Measurements from ENCODE around the gene FOXD4L1.
A peak's percentile ranks its signal among the peaks of the same experiment; 100 is the strongest.
"Not testable (repeated sequence)": the region's sequence is repeated elsewhere in the genome, so short reads cannot be mapped to it uniquely, and the experiment has no call there.

FOXD4L1 gene

DNA sequence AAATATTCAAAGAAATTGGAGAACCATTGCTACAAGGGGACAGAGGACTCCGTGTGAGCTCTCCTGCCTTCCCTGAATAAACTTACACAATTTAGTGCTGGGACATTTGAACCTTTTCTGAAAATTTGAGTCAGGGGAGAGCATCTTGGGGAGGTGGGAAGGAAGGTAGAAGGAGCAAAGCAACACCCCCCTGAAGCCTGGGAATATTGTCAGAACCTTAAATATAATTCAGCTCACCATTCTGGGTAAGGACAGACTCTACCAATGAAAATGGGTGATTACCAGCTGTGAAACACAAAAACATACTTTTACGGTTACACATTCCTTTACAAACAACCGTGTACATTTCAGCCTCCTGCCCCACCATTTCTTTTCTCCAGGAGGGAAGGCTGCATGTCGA, at the start of gene FOXD4L1:
Gene FOXD4L1 (plus strand): TSS at position 301 of the 400 bp plus-strand sequence. CDS start 592 bp downstream, outside the sequence.
- DNase-seq (ENCODE audit: low read depth); H3K4me3 ChIP-seq (ENCODE audit: control insufficient read depth, low read depth, low read length): not testable (repeated sequence)

DNA sequence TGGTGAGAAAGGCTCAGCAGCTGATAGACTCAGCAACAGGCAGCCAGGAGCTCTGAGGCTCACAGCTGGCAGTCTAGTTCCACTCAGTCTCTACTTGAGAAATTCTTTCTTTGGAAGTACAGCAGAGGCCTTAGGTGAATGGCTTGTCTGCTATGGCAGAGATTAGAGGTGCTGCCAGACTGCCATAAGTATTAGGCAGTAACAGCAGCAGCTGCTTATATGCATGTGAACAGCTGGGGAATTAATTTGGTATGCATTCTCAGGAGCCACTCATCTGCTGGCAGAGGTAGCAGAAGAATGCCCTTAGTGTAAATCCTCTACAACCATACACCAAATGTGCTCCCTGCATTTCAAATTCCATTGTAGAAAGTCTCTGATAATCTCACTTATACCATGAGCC, 32.7 kb upstream of the FOXD4L1 start:
- H3K4me3 ChIP-seq (ENCODE audit: control insufficient read depth, low read depth, low read length); DNase-seq (ENCODE audit: low read depth): not testable (repeated sequence)

DNA sequence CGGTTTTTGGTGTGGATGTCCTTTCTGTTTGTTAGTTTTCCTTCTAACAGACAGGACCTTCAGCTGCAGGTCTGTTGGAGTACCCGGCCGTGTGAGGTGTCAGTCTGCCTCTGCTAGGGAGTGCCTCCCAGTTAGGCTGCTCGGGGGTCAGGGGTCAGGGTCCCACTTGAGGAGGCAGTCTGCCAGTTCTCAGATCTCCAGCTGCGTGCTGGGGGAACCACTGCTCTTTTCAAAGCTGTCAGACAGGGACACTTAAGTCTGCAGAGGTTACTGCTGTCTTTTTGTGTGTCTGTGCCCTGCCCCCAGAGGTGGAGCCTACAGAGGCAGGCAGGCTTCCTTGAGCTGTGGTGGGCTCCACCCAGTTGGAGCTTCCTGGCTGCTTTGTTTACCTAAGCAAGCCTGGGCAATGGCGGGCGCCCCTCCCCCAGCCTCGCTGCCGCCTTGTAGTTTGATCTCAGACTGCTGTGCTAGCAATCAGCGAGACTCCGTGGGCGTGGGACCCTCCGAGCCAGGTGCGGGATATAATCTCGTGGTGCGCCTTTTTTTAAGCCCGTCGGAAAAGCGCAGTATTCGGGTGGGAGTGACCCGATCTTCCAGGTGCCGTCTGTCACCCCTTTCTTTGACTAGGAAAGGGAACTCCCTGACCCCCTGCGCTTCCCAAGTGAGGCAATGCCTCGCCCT, 21.6 kb upstream of the FOXD4L1 start:
- not testable (repeated sequence) for H3K4me3 ChIP-seq (ENCODE audit: control insufficient read depth, low read depth, low read length); DNase-seq (ENCODE audit: low read depth)

DNA sequence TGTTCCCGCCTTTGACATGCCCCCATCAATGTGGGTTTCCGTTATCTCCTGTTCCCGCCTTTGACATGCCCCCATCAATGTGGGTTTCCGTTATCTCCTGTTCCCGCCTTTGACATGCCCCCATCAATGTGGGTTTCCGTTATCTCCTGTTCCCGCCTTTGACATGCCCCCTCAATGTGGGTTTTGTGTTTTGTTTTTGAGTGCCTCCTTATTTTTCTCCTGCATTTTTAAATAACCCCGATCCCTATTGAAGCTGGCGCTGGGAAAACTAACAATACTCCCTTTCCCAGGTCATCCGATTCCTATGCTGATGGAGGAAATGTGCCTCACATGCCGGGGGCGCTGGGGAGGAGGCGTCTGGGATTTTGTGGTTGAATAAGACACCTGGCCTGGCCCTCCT, 1.9 kb upstream of the FOXD4L1 start:
- DNase-seq (ENCODE audit: low read depth): not testable (repeated sequence)

DNA sequence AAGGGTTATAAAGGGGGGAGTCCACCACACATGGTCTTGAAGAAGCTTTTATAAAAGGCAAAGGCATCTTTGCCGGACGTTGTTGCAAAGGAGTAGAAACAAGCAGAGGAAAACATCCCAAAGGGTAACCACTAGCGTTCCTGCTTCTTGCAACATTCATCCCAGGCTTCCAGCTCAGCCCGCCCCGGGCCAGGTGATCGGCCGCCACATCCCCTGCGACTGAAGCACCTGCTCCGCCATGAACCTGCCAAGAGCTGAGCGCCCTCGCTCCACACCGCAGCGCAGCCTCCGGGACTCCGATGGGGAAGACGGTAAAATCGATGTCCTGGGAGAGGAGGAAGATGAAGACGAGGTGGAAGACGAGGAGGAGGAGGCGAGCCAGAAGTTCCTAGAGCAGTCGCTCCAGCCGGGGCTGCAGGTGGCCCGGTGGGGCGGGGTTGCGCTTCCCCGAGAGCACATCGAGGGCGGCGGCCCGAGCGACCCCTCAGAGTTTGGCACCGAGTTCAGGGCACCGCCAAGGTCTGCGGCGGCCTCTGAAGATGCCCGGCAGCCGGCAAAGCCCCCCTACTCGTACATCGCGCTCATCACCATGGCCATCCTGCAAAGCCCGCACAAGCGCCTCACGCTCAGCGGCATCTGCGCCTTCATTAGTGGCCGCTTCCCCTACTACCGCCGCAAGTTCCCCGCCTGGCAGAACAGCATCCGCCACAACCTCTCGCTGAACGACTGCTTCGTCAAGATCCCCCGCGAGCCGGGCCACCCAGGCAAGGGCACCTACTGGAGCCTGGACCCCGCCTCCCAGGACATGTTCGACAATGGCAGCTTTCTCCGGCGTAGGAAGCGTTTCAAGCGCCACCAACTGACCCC, 787 bp downstream of the FOXD4L1 start:
- H3K4me3 ChIP-seq (ENCODE audit: control insufficient read depth, low read depth, low read length); DNase-seq (ENCODE audit: low read depth): not testable (repeated sequence)

More for the DNA sequence above, 1.9 kb upstream of the FOXD4L1 start:
- H3K4me3 ChIP-seq (ENCODE audit: control insufficient read depth, low read depth, low read length): not testable (repeated sequence)

DNA sequence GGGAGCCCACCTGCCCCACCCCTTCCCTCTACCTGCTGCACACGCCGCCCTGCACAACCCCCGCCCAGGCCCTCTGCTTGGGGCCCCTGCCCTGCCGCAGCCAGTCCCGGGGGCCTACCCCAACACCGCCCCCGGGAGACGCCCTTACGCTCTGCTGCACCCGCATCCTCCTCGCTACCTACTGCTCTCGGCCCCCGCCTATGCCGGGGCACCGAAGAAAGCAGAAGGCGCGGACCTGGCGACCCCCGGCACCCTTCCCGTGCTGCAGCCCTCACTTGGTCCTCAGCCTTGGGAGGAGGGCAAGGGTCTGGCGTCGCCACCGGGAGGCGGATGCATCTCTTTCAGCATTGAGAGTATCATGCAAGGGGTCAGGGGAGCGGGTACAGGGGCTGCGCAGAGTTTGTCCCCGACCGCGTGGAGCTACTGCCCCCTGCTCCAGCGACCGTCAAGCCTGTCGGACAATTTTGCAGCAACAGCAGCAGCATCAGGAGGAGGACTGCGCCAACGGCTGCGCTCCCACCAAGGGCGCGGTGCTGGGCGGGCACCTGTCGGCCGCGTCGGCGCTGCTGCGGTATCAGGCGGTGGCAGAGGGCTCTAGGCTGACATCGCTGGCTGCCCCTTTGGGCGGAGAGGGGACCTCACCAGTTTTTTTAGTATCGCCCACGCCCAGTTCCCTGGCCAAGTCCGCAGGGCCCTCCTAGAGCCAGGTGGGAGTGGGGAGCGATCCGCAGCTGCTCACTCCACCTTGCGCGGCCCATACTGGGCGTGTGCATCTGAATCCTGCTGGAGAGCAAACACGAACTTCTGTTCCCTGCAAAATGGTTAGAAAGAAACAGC, 1.6 kb downstream of the FOXD4L1 start:
- H3K4me3 ChIP-seq (ENCODE audit: control insufficient read depth, low read depth, low read length); DNase-seq (ENCODE audit: low read depth): not testable (repeated sequence)

DNA sequence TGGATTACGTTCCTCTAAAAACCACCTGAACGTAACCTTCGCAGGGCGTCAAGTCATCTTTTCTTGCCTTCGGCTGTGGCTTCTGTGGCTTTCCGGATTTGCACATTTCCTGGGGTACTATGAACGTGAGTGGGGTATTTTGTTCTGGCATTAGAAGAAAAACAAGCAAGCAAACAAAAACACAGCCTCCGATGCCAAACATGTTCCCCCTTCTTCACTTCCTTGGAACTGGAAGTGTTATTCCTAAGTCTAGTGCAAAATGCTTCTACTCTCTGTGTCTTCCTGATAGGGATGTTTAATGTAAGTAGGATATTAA, 2.2 kb downstream of the FOXD4L1 start:
- H3K4me3 ChIP-seq (ENCODE audit: control insufficient read depth, low read depth, low read length); DNase-seq (ENCODE audit: low read depth): not testable (repeated sequence)

DNA sequence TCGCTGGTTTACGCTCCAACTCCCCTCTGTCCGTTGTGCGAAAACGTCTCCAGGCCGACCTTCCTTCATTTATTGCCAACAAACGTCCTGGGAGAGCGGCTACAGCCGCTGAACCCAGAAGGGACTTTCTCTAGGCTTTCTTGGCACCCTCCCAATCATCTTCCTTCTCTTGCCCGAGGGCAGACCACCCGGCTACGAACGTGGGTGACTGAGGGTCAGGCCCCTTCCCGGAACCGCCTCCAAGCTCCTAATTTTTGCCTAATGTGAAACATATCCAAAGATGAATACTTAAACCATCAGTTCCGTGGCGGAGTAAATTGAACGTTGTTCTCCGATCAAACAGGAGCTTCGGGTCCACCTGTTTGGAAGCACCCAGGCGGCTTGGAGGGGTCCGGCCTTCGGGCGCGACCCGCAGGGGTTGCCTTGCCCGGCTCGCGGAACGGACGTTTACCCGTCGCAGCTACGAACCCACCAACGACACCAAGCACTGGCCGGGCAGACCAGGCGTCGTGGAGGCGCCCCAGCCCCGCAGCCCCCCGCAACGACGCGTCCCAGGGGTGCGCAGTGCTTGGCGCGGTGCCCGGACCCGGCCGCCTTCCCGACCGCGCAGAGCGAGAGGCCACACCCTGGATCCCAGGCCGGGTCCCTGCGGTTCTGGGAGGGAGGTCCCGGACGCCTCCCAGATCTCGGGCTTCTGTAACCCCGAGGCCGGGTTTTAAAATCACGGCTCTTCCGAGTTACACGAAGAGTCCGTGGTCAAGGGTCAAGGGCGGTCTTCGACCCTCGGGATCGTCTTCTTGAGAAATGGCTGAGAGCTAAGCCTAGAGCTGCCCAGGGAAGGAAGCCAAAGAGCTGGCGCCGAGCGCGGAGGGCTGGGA, 4.0 kb downstream of the FOXD4L1 start:
- not testable (repeated sequence) for DNase-seq (ENCODE audit: low read depth)
- peak overlapping the region; percentile 28 for H3K4me3 ChIP-seq (ENCODE audit: control insufficient read depth, low read depth, low read length)

DNA sequence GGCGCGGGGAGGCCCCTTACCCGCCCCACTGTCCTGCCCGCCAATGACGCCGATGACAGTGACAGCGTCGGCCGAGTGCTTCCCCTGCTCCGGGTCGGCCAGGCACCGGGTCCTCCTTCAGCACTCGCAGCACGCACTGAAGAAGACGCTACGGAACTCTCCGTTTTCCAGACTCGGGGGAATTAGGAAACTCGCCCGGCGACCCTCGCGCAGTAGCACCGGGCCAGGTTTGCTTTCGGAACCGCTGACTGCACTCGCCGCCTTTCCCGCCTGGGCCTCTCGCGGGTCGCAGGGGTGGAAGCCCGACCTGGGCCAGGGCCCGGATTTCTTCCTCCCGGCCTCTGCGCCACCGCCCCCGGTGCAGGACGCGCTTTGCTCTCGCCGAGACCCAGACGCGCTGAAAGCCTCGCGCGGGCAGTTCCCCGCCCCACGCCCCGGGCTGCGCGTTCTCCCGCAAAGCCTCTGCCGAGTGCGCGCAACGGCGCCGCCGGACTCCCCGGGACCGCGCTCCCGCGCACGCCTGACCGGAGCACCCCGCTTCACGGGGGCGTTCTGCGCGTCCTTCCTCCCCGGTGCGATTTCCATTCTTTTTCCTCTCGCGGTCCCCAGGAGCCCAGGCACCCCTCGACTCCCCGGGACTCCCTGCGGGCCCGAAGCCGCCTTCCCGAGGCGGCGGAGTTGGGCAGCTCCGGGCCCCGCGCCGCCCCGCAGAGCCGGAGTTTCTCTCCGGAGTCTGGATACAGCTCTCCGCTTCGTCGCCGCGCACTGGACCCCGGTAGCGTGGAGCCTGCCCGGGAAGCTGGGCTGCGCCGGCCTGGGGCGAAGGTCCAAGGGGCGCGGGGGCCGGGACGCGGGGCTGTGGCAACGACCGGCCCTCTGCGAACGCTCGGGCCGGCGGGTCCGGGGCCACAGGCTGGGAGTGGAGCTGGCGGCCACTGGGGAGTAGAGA, 4.9 kb downstream of the FOXD4L1 start:
- H3K4me3 ChIP-seq (ENCODE audit: control insufficient read depth, low read depth, low read length): peak overlapping the region; percentile 28
- peak; percentile 3 for DNase-seq (ENCODE audit: low read depth)

DNA sequence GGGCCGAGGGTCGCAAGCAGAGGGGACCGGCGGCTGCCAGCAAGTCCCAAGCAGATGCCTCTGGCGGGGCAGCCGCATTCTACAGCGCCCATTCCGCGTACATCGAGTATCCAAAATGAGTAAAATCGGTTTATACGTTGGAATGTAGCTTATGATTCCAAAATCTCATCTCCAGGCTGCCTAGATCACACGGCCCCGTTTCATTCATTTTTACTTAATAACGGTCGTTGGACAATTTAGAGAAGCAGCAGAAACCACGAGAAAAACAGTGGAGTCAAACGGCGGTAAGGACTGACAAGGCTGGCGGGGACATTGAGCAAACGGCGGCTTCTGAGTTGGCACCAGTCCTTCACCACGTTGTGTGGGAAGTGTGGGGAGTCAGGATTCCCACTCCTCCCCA, 5.6 kb downstream of the FOXD4L1 start:
- not testable (repeated sequence) for DNase-seq (ENCODE audit: low read depth); H3K4me3 ChIP-seq (ENCODE audit: control insufficient read depth, low read depth, low read length)

DNA sequence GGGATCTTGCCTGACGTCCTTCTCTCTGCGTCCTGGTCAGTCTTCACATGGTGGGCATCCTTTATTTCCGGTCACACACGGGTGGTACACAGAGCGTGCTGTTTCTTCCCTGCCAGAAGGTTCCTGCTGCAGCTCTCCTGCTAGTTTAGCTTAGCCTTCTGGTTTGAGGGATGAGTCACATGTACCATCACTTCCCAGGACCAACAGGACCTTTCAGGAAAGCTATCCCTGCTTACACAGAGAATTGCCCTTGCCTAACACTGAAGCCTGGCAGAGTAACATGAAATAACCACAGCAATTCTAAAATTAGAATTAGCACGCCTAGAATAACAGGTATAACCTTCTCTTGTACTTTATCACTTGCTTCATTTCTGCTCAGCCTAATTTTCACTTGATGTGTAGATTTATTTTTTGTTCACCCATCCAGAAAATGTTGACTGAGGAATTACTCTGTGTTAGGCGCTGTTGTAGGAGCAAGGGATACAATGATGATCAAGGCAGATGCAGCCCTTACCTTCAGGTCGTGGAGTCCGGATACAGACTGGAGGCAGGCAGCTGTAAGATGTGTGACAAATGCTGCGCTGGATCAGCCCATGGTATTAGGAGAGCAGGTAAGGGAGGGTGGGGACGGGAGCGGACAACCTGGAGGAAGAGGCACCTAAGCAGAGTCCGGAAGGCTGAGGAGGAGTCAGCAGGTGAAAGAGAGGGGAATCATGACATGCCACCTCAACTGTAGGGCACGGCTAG, 9.1 kb downstream of the FOXD4L1 start:
- H3K4me3 ChIP-seq (ENCODE audit: control insufficient read depth, low read depth, low read length); DNase-seq (ENCODE audit: low read depth): not testable (repeated sequence)

DNA sequence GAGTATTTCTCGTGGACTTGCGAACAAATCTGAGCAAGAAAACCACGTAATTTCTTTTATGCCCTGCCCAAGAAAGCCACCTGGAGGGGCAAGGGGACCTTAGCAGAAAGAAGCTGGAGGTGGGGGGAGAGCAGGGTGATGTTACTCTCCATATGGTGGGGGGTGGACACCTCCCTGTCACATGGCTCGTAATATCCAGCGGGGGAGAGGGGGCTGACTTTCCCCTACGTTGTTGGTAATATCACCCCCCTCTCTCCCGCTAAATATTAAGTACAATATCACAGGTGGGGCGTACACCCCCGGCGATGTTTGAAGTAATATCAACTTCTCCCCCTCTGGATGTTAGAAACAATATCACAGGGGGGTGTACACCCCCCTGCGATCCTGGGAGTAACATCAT, 9.7 kb downstream of the FOXD4L1 start:
- not testable (repeated sequence) for DNase-seq (ENCODE audit: low read depth); H3K4me3 ChIP-seq (ENCODE audit: control insufficient read depth, low read depth, low read length)

DNA sequence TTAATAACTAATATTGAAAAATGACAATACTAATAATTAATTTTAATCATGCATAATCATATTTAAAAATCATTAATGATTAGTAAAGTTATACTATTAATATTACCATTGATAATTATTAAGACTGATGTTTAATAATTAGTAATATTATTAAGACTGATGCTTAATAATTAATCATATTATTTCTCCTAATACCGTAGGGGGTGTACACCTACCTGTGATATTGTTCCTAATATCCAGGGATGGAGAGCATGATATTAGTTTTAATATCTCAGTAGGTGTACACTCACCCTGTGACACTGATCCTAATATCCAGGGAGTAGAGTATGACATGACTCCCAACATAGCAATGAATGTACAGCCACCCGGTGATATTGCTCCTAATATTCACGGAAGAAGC, 12.4 kb downstream of the FOXD4L1 start:
- not testable (repeated sequence) for H3K4me3 ChIP-seq (ENCODE audit: control insufficient read depth, low read depth, low read length); DNase-seq (ENCODE audit: low read depth)

DNA sequence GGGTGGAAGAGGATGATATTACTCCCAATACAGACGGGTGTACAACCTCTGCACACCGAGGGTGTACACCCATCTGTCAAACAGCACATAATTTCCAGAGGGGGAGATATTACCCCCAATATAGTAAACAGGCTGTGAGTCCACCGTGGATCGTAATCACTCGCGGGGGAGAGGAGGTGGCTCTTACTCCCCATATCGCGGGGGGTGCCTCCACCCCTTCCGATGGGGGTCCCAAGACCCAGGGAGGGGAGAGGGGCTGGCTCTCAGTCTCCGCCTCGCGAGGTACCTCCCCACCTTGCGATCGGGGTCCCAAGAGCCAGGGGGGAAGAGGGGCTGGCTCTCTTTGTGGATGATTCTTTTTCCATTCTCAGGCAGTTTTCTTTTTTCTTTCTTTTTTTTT, 13.4 kb downstream of the FOXD4L1 start:
- DNase-seq (ENCODE audit: low read depth); H3K4me3 ChIP-seq (ENCODE audit: control insufficient read depth, low read depth, low read length): not testable (repeated sequence)

DNA sequence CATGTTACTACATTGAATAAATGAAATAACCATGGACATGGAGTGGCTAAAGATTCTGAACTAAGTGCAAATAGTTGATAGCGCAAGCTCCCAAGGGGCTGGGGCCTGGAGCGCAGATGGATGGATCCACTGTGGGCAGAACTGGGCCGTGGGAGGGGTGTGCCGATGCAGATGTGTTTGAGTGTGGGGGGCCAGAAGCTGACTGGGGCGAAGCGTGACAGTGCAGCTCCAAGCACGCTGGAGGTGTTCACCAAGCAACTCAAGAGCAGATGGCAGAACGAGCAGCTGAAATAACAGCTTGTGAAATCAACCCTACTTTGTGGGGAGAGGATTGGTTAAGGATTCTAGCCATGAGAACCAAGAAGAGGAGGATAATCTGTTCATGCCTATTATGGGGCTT, 17.0 kb downstream of the FOXD4L1 start:
- H3K4me3 ChIP-seq (ENCODE audit: control insufficient read depth, low read depth, low read length); DNase-seq (ENCODE audit: low read depth): not testable (repeated sequence)

DNA sequence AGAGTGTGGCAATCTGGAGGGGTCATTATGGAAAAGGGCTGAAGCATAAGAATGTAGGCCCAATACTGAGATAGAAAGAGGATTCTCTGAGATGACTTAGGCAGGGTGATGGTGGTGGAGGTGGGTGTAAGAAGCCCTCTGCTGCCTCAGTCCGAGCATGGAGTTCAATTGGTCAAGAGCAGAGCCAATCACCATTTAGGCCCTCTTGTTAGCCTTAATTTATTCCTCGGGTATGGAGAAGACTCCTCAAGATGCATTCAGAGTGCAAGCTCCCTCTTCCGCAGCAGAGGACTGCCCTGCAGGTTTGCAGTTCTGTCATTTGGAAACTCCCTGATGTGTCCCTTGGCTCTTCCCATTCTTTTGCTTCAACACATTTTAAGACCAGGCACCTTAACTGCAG, 17.5 kb downstream of the FOXD4L1 start:
- H3K4me3 ChIP-seq (ENCODE audit: control insufficient read depth, low read depth, low read length); DNase-seq (ENCODE audit: low read depth): not testable (repeated sequence)

All from fibroblast of mammary gland (primary cell).